ENCODE data around the gene AKTIP. TPM values are rescaled to one million over a fixed set of nuclear protein-coding genes. Genes with fewer than 3 reads are reported as not detected.

The AKTIP gene
- total and polyA plus RNA-seq, 2 of the 4 experiments (the other 2 are of a cell fraction): 17.7 to 19.9 TPM

DNA sequence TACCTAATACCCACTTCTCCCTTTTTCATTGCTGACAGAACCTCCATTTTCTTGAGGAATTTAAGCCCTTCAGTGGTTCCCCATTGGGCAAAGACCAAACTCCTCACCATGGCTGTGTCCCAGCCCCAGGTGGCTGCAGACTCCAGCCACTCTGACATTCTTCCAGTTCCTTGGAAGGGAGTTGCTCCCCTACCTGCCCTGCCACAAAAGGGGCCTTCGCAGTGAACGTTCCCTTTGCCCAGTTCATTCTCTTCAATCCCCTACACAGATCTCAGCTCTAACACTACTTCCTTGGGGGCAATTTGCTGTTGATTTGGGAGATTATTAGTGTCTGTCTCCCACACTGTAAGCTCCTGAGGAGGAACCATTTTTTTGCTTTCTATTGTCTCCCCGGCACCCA is 3.2 kb upstream of the AKTIP start:
- Histone ChIP-seq H3K27me3 (ENCODE audit: control insufficient read depth, insufficient read depth, low read length) (no peaks in the 10 kb centered on the region), H3K36me3 (ENCODE audit: control insufficient read depth, insufficient read depth, low read length) (no peaks in the 10 kb centered on the region), H2BK15ac (ENCODE audit: low read depth, low read length) (no peak overlapping the region), H2BK20ac (ENCODE audit: low read depth, low read length) (no peak overlapping the region), H3K27ac (ENCODE audit: insufficient read depth, low read length) (no peak overlapping the region), H4K8ac (ENCODE audit: low read depth in 2 of 2, low read length in 2 of 2) (no peak overlapping the region), H3K9me1 (ENCODE audit: insufficient read depth, low read length) (0 out of 2 replicates have a peak, but pooled peaks cover 8% of the 10 kb centered on the region), H3K4me2 (ENCODE audit: low read depth, low read length) (no peak overlapping the region), H2AK5ac (ENCODE audit: low read depth, low read length) (no peak overlapping the region), H2BK5ac (ENCODE audit: low read depth, low read length, poor library complexity, severe bottlenecking) (no peak overlapping the region), H3K4me1 (ENCODE audit: control insufficient read depth, insufficient read depth, low read length) (peaks cover 6% of the 10 kb centered on the region), H3K14ac (replicated peaks; ENCODE audit: low read depth, low read length) (no peak overlapping the region), H4K91ac (ENCODE audit: insufficient read depth, low read depth, low read length) (no peak overlapping the region), H3K79me1 (ENCODE audit: low read depth in 1 of 2, low read length in 2 of 2) (peaks cover 6 to 9% of the 10 kb centered on the region in 2 experiments; a peak in 3 of 4 replicates), H4K5ac (ENCODE audit: low read depth, low read length) (no peak overlapping the region), H3K56ac (ENCODE audit: extremely low read depth, insufficient read depth, low read length) (no peak overlapping the region), H2BK120ac (ENCODE audit: low read depth, low read length) (no peak overlapping the region), H3K23ac (ENCODE audit: low read depth, low read length) (no peak overlapping the region), H2AFZ (replicated peaks; ENCODE audit: low read length, poor library complexity) (no peak overlapping the region), H2AK9ac (replicated peaks; ENCODE audit: low read depth, low read length, poor library complexity) (no peak overlapping the region), H3K9ac (ENCODE audit: low read depth, low read length) (no peak overlapping the region), H3K4me3 (ENCODE audit: insufficient read depth, low read depth, low read length) (no peak overlapping the region), H3K4ac (ENCODE audit: low read depth, low read length) (no peak overlapping the region), H4K20me1 (ENCODE audit: insufficient read depth, low read length) (no peaks in the 10 kb centered on the region), H3K9me3 (ENCODE audit: control insufficient read depth, insufficient read depth, low read length) (no peaks in the 10 kb centered on the region), H3K18ac (ENCODE audit: low read depth, low read length) (no peak overlapping the region)
- ATAC-seq (ENCODE audit: low read depth) (no peak), DNase-seq (no peak)
- no TSS peak for BruUV-seq (replicated peaks)
- dilution Hi-C loops (cut with HindIII; ENCODE audit: low sequenced_read_pairs, unreplicated experiment): no loop called here
- in situ Hi-C loops (cut with MboI; ENCODE audit: low sequenced_read_pairs): no loop called here
- TF ChIP-seq FOS (IDR thresholded peaks at IDR 0.05; ENCODE audit: low read depth, low read length): no peak
- intact Hi-C loops (cut with micrococcal nuclease): no loop called here
- WGBS, 2 experiments (ENCODE audit: extremely low coverage in 2 of 2, insufficient read length in 1 of 2): no CpG with 5 or more reads among the region's 3 CpGs
- ChIA-PET POLR2A (ENCODE audit: unreplicated experiment) (no interaction called here), CTCF (no interaction called here)
